Activated CD8-positive, alpha-beta memory T cell treated with anti-CD3 and anti-CD28 coated beads, Interleukin-2, amount 50 U/mL, for 1 hour (primary cell): ENCODE results near the gene HOXC13.

Experiments used
- DNase-seq: peaks from one replicate; pipeline ENCODE4 v3.0.0-alpha.2; 2020; ENCODE audit errors: extremely low read depth

The HOXC13 gene

DNA sequence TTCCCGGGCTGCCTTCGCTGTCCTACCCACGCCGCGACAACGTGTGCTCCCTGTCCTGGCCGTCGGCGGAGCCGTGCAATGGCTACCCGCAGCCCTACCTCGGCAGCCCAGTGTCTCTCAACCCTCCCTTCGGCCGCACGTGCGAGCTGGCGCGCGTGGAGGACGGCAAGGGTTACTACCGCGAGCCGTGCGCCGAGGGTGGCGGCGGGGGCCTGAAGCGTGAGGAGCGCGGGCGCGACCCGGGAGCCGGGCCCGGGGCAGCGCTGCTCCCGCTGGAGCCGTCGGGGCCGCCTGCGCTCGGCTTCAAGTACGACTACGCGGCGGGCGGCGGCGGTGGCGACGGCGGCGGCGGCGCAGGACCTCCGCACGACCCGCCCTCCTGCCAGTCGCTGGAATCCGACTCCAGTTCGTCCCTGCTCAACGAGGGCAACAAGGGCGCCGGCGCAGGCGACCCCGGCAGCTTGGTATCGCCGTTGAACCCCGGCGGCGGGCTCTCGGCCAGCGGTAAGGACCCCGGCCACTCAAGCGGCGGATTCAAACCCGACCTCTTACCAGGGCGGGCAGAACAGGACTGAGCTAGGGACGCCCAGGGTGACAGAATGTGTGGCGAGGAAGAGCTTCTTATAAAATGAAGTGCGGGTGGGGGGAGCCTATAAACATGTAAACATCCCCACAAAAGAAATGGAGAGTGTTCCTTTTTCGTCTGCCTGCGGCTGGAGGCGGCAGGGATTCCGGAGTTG lies 16.6 kb downstream of the HOXC13 start:
- no peak for DNase-seq

DNA sequence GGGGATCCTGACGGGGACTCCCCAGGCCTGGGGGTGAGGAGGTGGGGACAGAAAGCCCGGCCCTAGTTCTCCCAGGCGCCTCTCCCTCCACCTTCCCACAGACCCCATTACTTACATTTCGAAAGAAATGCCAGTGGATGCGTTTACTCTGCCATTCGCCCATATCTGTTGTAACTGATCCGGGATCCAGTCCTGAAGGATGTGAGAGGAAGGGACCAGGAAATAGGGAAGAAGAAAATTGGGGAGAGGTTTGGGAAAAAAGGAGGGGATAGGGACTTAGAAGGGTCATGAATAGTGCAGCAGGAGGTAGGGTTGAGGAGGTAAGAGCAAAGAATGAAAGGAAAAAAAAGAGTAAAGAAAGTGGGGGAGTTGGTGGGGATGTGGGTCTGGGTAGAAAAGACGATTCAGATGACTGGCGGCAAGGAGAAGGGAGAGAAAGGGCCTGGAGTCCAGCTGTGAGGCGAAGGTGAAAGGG lies 17.2 kb downstream of the HOXC13 start:
- DNase-seq, result no peak

DNA sequence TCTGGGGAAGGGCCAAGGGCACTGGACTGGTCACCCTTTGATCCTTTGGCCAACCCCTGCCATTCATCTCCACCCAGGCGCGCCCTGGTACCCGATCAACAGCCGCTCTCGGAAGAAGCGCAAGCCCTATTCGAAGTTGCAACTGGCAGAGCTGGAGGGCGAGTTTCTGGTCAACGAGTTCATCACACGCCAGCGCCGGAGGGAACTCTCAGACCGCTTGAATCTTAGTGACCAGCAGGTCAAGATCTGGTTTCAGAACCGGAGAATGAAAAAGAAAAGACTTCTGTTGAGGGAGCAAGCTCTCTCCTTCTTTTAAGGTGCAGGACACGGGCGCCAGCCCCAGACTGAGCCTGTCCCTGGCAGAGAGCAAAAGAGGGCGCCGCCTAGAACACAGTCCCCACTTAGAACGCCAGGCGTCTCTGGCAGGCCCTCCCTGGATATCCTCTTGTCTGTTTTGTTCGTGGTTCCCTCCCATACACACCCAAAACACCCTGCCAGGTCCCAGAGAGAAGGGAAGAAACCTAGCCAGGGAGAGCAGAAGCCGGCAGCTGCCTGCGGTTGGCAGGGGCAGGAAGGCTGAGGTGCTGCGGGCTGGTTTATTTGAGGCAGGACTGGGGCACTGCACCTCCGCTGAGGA lies 17.7 kb downstream of the HOXC13 start:
- no peak for DNase-seq

DNA sequence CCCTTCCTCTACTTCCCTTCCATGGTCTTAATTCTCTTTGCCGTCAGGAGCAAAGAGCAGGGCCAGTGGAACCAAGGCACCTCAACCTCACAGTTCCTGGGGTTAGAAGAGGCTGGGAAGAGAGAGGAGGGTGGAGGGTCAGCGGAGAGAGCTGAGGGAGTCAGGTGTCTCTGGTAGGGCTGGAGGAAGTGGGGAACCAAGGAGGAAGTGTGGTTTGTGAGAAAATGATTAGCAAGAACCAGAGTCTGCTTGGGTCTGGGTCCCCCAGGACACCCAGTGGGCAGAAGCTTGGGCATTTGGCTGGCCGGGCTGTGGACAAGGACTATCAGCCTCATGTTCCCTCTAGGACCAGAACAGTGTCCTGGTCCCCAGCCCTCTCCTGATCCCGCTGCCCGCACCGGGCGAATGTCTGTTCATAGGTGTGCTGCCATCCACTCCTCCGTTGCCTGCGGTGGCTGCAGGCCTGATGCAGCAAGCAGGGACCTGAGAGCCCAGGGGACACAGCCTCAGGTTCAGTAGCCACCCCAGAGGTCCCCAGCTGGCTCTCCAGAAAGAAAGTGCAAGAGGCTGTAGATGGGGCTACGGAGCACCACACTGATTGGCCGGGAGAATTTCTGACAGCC lies 18.4 kb downstream of the HOXC13 start:
- DNase-seq, result no peak

DNA sequence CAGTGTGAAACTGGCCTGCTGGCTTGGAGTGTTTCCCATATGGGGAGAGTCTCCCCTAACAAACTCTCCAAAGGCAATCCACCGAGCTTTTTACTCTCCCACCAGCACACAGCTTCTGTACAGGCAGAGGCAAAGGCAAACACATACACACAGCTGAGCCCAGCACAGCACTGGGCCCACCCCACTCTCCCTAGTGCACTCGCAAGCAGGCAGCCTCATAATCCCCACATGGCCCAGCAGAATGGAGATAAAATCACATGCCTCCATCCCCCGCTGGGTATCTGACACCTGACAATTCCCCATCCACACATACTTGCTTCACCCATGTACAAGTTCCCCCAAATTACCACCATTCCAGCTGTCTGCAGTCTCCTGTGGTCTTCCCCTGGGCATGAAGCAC lies 19.5 kb downstream of the HOXC13 start:
- DNase-seq, result no peak

DNA sequence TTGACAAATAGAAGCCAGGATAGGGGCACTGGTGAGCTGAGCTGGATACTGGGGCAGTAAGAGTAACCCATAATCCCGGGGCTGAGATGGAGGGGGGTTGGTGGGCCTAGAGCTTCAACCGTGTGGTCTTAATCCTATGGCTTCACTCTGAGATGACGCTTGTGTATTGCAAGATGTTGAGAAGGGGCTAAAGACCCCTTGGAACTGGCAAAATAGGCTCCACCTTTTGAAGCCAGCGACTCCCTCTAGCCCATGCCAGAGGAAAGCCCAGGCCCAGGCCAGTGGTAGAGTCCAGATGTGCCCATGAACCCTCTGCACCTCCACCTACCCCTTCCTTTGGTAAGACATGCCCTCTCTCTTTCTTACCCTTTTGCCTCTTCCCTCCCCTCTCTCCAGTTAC lies 20.7 kb downstream of the HOXC13 start:
- no peak for DNase-seq

DNA sequence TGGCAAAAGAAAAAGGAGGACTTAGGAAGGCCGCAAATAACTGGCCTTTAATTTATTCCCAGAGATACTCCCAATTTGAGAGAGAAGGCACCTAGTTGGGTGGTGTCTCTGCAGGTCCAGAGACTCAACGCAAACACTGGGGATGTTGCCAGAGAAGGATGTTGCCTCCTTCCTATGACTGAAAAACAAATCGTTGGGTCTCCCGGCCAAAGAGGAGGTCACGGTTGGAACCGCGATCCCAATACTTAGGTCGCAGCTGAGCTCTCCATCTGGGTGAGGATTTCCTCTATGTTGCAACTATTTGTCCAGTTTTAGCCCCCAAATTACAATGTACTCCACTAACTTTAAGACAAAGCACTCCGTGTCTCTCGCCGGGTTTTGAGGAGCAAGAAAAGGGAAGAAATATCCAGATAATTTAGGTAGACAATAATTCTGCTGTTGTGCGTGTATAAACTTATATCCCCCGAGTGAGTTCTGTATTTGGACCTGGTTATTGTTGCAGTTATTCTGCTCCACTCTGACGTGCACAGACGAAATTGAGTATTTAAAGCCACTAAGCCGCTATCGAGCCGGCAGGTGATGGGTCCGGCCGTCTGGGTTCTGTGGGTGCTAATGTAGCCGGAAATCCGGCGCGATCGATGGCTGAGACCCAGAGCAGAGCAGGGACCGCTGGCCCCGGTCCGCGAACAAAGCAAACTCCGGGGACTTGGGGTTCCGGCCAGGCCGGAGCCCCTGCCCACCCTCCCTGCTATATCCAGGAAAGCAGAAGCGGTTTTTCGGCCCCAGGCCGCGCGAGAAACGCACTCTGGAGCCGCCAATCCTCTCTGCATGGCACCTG lies 21.8 kb downstream of the HOXC13 start:
- no peak for DNase-seq

DNA sequence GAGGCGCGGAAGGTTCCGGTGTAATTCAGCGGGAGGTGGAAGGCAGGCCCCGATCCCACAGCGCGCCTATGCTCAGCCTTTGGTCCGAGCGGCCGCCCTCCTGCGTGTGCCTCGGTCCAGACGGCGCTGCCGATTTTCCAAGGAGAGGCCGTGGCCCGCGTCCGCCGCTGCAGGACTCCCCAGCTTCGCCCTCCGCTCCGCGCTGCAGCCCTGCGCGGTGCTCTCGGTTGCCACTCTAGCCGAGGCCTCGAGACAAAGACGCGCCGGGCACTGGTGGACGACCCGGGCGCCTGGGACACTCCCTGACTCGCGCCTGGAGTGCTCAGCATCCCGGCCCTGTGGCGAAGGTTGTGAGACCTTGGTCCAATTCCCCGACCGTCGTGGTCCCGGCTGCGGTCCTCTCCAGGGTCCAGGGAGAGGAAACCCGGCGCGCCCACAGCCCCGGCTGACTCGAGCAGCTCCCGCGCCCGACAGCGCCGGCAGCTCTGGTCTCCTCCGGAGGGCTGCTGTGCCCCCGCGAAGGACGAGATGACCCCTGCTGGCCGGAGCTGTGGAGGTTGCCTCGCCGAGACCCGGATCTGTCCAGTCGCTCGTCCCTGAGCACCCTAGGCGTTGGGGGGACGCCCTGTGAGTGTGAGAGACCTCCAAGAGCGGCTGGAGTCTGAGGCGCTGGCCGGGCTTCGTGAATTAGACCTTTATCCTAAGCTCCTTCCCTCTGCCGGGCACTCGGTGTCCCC lies 22.6 kb downstream of the HOXC13 start:
- DNase-seq, result no peak

DNA sequence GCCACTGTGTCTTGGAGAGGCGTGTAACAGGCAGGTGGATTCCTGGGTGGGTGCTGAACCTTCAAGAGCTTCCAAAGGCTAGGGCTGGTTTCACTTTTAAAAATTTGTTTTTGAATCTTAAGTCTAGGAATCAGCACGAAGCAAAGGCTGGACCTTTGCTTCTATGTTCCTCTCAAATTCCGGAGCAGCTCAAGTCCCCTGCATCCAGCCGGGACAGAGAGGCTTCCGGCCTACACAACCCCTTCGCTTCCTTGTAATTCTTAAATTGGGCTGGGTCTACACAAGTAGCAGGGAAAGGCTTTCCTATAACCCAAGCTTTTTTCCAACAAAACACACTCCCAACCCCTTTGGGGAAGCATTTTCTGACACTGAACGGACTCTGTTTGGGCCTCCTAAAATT lies 24.4 kb downstream of the HOXC13 start:
- DNase-seq, result no peak

DNA sequence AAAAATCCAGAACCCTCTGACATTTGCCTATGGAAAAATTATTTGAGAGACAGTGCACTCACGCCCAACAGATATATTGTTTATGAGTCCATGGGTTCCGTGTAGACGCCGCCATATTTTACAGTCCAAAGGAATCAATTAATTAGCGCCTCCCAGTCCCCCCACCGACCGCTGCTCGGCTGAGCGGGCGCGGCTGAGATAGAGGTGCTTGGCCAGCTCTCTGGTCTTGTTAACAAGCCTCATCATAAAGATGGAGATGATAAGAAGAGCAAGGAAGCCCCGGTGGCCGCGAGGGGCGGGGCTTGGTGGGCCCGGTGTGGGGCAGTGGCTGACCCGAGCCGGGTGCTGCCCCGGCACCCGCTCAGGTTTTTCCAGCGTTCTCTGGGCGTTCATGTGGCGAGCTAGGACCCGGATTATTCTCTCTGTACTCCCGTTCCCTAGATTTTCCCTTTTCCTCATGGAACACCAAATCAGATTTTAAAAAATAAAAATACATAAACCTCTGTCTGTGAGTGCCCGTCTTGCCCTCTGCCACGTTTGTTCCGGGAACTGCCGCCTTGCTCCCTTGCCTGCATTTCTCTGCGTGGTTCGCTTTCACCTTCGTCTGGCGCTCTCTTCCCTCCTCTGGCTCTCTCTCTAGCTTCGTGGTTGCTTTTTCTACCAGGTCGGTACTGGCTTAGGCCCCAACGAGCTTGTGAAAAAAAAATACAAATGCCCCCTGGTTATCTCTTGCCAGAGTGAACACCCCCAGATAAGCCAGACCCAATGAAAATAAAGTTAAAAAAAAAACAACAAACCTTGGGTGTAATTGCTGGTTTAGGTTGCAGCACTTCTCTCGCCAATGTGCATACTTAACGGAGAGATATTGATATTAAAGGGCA lies 25.0 kb downstream of the HOXC13 start:
- DNase-seq, result no peak

DNA sequence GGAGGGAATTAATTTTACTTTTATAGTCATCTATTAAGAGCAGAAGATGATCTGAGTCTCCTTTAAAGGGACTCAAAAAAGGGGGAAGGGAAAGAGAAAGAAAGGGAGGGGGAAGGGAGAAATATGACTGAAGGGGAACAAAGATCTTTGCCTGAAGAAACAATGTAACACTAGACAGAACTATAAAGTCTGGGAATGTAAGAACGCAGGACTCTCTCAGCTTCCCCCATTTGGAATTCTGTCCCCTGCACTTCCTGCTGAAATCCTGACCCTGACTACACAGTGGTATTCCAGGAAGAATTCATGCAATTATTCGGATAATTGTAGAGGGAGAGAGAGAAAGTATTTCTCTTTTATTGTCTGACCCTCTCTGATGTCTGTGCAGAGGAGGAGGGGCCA lies 25.7 kb downstream of the HOXC13 start:
- no peak for DNase-seq

DNA sequence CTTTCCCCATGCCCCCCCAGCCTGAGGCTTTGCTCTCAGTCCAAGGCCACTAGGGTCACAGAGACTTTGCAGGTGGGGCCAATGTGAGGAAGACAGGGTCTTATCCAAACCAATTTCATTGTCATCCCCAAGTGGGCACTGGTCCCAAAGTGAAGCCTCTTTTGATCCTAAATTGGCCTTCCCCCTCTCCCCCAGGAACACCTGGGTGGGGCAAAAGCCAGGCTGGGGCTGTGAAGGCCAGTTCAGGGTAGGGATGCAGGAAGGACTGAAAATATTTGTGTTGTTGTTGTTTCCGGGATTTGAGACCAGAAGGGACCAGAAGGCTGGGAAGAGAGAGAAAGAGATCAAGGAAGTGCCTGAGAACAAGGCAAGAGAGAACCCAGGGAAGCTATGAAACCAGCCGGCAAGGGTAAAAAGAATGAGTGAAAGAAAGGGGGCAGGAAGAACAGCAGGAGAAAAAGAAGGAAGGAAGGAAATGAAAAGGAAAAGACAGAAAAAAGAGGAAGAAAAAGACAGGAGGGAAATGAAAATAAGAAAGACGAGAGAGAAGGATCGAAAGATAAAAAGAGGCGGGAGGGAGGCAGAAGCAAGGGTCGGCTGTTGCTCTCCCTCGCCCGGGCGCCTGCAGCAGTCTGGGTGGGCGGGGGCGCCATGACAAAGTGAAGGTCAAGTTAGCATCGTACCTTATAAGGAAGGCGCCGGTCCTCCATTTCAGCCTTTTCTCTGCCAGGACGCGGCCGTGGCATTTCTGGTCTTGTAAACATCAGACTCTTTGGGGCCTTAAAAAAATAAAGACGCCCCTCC lies 26.9 kb downstream of the HOXC13 start:
- no peak for DNase-seq

DNA sequence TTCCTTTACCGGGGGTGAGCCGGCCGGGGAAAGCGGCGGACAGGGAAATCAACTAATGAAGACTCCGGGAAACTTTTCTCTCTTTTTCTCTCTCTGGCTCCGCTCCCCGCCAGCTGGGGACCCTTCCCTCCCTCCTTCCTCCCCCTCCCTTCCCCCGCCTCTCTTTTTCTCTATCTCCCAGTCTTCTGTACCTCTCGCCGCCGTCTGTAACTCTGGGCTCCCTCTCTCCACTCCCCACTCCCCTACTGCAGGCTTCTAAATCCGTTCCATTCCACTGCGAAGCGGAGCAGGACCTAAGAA lies 27.4 kb downstream of the HOXC13 start:
- no peak for DNase-seq

DNA sequence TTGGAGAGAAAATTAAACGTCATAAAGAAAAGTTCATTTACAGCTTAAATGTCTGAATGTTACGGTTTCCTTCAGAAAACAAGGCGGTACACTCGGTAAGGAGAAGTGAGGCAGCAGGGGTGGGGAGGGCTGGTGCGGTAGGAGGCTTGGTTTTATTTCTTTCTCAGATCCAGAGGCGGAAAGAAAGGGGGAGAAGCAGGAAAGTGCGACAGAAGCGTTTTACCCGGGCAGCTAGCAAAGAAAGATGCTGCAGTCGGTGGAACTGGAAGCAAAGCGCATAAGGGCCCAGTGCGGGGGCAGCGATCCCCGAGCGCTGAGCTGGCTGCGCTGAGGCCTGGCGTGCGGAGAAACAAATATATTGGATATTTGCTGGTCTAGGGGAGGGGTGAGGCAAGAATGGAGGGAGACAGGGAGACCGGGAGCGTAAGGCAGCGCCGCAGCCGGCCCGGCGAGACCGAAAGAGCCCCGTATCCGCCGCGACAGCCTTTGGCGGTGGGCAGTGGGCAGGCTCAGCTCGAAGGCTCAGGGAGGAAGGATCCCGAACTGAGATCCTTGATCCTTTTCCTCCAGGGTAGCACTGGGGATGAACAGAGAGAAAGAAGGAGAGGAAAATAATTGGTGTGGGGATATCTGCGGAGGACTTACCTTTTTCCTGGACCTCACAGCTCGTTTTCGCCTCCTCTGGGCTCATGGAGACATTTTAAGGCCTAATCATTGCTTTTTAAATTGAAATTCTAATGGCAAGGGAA lies 27.9 kb downstream of the HOXC13 start:
- no peak for DNase-seq

DNA sequence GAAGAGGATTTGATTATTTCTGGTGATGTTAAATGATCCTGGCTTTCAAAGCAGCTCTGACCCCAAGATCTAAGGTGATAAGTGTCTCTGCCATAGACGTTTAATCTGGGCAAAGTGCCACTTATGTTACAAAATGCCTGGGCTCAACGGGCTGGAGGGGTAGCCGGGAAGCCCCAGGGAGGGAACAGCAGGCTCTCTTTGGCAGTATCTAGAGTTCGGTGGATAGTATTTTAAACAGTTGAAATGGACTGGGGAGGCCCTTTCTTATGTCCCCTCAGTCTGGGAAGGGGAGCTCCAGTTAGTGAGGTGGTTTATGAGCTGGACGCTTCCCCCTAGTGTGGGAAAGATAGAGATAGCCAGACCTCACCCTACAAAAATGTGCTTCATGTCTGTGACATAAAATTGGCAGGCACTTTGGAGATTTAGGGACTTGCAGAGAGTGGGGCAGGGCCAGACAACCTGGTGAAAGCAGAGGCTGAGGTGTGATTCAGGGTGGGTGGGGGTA lies 28.8 kb downstream of the HOXC13 start:
- DNase-seq, result no peak

DNA sequence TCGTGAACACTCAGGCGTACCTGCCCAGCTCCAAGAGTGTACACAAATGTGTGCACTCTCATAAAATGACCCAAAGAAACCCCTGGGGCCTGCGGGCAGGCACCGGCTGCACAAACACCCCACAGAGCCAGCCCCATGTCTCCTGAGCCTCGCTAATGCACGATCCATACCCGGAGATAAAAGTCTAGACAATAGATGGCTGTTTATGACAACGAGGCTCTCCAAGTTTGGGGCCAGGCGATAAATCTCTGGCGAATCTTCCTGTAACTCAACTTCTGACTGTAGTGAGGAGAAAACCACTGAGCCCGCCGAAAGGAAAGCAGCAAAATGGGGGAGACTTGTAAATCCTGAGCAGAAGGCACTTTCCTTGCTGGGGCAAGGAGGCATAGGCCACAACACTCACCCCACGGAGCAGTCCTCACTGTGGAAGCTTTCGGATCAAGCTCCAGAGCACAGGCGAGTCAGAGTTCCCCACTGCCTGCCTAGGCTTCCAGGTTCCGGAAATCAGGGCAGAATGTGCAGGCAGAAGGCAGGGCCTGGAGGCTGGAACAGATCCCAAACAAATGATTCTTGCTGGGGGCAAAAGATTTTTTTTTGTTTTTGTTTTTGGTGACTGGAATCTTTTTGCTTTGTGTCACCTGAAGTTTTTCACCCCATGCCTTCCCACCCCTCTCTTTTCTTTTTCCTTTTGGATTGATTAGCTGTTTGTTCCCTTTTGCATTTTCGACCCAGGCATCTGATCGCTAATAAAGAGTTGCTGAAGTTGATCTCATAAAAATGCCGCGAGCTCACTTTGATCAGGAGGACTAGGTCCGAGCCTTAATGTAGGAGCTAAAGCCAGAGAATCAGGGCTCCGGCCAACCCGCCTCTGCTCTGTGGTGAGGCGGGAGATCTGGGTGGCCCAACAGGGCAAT lies 29.8 kb downstream of the HOXC13 start:
- no peak for DNase-seq

DNA sequence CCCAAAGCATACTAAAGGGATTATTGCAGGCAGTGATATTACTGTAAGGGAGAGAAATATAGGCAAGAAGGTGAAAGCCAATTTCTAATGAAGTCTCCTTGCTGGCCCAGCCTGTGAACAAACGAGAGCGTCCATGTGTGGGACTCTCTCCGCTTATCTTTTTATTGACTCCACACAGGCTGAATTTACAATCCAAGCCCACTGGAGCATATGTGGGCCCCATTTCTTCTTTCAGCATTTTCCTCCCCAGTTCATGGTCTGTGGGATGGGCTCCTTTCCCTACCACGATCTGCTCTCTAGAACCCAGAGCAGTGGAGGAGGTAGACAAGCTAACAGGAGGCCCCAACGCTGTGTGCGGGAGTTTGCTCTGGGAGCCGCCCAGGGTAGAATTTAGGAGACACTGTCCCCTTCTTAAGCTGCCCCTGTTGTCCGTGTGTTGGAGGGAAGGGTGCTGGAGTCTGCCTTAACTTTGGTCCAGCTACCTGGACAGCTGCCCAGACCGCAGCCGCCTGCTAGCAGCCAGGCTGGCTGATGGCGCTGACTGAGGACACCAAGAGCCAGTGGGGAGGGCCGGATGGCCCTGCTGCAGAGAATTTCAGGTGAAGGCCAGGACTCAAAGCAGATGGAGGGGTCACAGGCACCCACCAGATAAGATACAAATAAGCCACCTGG lies 31.1 kb downstream of the HOXC13 start:
- no peak for DNase-seq
